SK-N-SH (cell line): ENCODE data around the gene GLIS1. TPM values are rescaled to one million over a fixed set of nuclear protein-coding genes. Genes with fewer than 3 reads are reported as not detected.

Experiments used
- CTCF ChIA-PET: fragments of 300-600, 350-600 bp; formaldehyde crosslinking; extraction: SDS; loops from one replicate; lab custom pipeline; 2021; lab: Yijun Ruan, JAX
- POLR2A ChIA-PET: fragments of 350-600 bp; sonication (Branson Sonifier 250); formaldehyde crosslinking; extraction: SDS; loops from one replicate; lab custom pipeline; 2020; ENCODE audit warnings: antibody characterized with exemption, inconsistent platforms; lab: Yijun Ruan, JAX
- DNase-seq: peaks from one replicate; pipeline ENCODE4 v3.0.0; 2012
- H2AFZ ChIP-seq: fragments of 200-600 bp; sonication (generic); 2 replicates; pipeline ENCODE4 v1.8.1; 2016; ENCODE audit warnings: antibody characterized with exemption, mild to moderate bottlenecking, low read depth
- H3F3A ChIP-seq: fragments of 200-600 bp; sonication (generic); replicated peaks from 2 replicates; pipeline ENCODE3; 2016; ENCODE audit warnings: antibody characterized with exemption, mild to moderate bottlenecking; ENCODE audit not compliant: insufficient read depth
- H3K27ac ChIP-seq, 2 experiments: fragments of 200-500 bp in 1 of 2; fragments of 200-600 bp in 1 of 2; sonication (Bioruptor generic) in 1 of 2; sonication (generic), shearing (Covaris generic) in 1 of 2; 2 replicates each; pipeline versions ENCODE4 v1.5.1 to v1.6.1; 2014 to 2016; ENCODE audit warnings: low read depth in 2 of 2, inconsistent platforms in 1 of 2, low read length in 1 of 2, mild to moderate bottlenecking in 1 of 2, mixed read lengths in 1 of 2
- H3K27me3 ChIP-seq: fragments of 200-600 bp; sonication (generic), shearing (Covaris generic); 2 replicates; pipeline ENCODE4 v1.6.1; 2016; ENCODE audit warnings: mixed run types; ENCODE audit not compliant: insufficient read depth
- H3K36me3 ChIP-seq, 2 experiments: fragments of 200-500 bp in 1 of 2; fragments of 200-600 bp in 1 of 2; sonication (Bioruptor generic) in 1 of 2; sonication (generic) in 1 of 2; replicated peaks in 1 of 2; 2 replicates each; pipeline versions ENCODE3 to v1.5.1; 2014 to 2016; ENCODE audit warnings: low read length in 1 of 2, mild to moderate bottlenecking in 1 of 2; ENCODE audit not compliant: insufficient read depth in 2 of 2, control insufficient read depth in 1 of 2
- H3K4me1 ChIP-seq, 2 experiments: fragments of 200-500 bp in 1 of 2; fragments of 200-600 bp in 1 of 2; sonication (Bioruptor generic) in 1 of 2; sonication (generic), shearing (Covaris generic) in 1 of 2; 2 replicates each; pipeline versions ENCODE4 v1.5.1 to v1.6.1; 2014 to 2016; ENCODE audit warnings: low read depth in 1 of 2, low read length in 1 of 2, mixed run types in 1 of 2; ENCODE audit not compliant: insufficient read depth in 2 of 2, control insufficient read depth in 1 of 2
- H3K4me2 ChIP-seq: fragments of 200-600 bp; sonication (generic), shearing (Covaris generic); 2 replicates; pipeline ENCODE4 v1.6.1; 2017; ENCODE audit warnings: mixed run types
- H3K4me3 ChIP-seq, 2 experiments: fragments of 200-500 bp in 1 of 2; fragments of 200-600 bp in 1 of 2; sonication (Bioruptor generic) in 1 of 2; sonication (generic), shearing (Covaris generic) in 1 of 2; 2 replicates each; pipeline versions ENCODE4 v1.5.1 to v1.8.1; 2014 to 2016; ENCODE audit warnings: low read depth in 2 of 2, inconsistent platforms in 1 of 2, low read length in 1 of 2, mild to moderate bottlenecking in 1 of 2, mixed read lengths in 1 of 2, moderate library complexity in 1 of 2
- H3K79me2 ChIP-seq: fragments of 200-600 bp; sonication (generic); 2 replicates; pipeline ENCODE4 v1.8.1; 2017; ENCODE audit warnings: mild to moderate bottlenecking; ENCODE audit not compliant: insufficient read depth
- H3K9ac ChIP-seq: fragments of 200-600 bp; sonication (generic); 2 replicates; pipeline ENCODE4 v1.6.1; 2017; ENCODE audit warnings: mixed run types
- H3K9me2 ChIP-seq: fragments of 200-600 bp; sonication (generic); 2 replicates; pipeline ENCODE4 v1.6.1; 2017; ENCODE audit warnings: mixed run types
- H3K9me3 ChIP-seq: fragments of 200-600 bp; sonication (generic); 2 replicates; pipeline ENCODE4 v1.6.1; 2017; ENCODE audit warnings: mixed run types, mild to moderate bottlenecking, moderate library complexity
- H4K20me1 ChIP-seq: fragments of 200-600 bp; sonication (generic); 2 replicates; pipeline ENCODE4 v1.6.1; 2017; ENCODE audit warnings: mild to moderate bottlenecking, mixed run types; ENCODE audit not compliant: insufficient read depth
- CHD2 ChIP-seq: fragments of 150-350 bp; IDR thresholded peaks from 2 replicates; pipeline ENCODE4 v1.6.1; 2018; ENCODE audit warnings: low read length; ENCODE audit not compliant: partially characterized antibody
- EZH2phosphoT487 ChIP-seq: fragments of 200-600 bp; sonication (generic); IDR thresholded peaks from 2 replicates; pipeline ENCODE4 v1.6.1; 2017; ENCODE audit warnings: low read depth, mixed run types, mild to moderate bottlenecking, antibody characterized with exemption, moderate library complexity, borderline replicate concordance
- FOXJ3 ChIP-seq: sonication (generic); formaldehyde crosslinking; IDR thresholded peaks from 2 replicates; pipeline ENCODE4 v1.5.1; 2020; ENCODE audit warnings: mild to moderate bottlenecking, missing genetic modification reagents
- FOXM1 ChIP-seq: IDR thresholded peaks from 2 replicates; pipeline ENCODE4 v1.4.0; 2012; ENCODE audit warnings: low read depth, mild to moderate bottlenecking
- JUND ChIP-seq: IDR thresholded peaks from 2 replicates; pipeline ENCODE4 v1.4.0; 2012
- RFX5 ChIP-seq: IDR thresholded peaks from 2 replicates; pipeline ENCODE4 v1.6.1; 2012; ENCODE audit warnings: mild to moderate bottlenecking, improper control_type of control experiment, low read length
- TCF12 ChIP-seq: IDR thresholded peaks from 2 replicates; pipeline ENCODE4 v1.4.0; 2012
- TEAD4 ChIP-seq: IDR thresholded peaks from 2 replicates; pipeline ENCODE4 v1.4.0; 2012; ENCODE audit warnings: mild to moderate bottlenecking, borderline replicate concordance; ENCODE audit not compliant: insufficient read depth
- WGBS: methylation state at CpG from one replicate; pipeline ENCODE4 v1.1.6; 2017; ENCODE audit warnings: low lambda C conversion rate; 5-methylcytosine and 5-hydroxymethylcytosine counted together
- polyA plus RNA-seq, 3 experiments: library from polyadenylated mRNA; depleted of rRNA; stranded (reverse); fragments of >200 nt; gene quantifications; 2 replicates each; pipeline ENCODE4 v1.2.3, GENCODE V29; 2012
- TF ChIP-seq, protein P1 (sequence below): IDR thresholded peaks from 2 replicates; pipeline ENCODE4 v1.6.1; 2012; ENCODE audit warnings: mild to moderate bottlenecking, low read depth, low read length, moderate library complexity

GLIS1 gene
- polyA plus RNA-seq, 1 of the 3 experiments (the other 2 are of a cell fraction), result 0.13 TPM

DNA sequence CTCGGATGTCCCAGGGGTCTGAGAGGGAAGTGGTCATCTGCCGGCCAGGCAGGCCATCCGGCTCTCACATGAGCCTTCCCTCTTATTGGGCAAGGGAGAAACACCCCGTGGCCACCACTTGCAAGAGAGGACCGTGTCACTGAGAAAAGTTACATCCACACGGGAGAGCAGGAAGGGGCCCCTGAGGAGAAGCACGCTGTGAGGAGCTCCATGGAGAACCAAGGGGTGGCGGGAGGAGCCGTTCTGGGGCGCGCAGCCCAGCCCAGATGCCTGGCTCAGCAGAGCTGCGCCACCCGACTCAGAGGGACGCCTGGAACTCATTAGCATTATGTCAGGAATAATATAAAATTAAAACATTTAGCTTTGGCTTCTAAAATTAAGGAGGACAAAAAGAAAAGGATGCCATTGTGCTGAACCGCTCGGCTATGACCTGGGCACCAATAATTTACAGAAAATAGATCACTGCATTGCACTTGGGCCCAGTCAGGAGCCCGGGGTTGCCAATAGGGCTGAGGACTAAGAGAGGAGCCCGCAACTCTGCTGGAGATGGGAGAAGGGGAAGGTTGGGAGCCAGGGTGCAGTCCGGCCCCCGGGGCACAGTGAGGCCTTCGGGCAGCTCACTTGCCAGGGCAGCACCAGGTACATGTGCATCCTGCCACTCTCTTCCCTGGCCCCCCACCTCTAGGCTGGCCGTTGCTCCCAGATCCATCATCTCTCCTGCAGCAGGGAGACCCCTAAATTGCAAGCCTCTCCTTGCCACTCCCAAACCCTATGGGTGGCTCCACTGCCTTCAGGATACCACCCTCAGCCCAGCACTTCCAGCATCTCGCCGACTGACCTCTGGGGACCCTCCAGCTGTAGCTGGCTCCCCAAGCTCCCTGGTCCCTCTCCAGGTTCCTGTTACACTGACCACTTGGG, 194.9 kb downstream of the GLIS1 start:
- ChIA-PET CTCF (interaction anchor here (0.7 to 1.4 kb wide), 5 partner anchors 9 to 99 kb away, joined by 3 to 9 read pairs (median 4); no protein-coding TSS in a partner anchor), POLR2A (no interaction called here)
- no peaks in the 10 kb centered on the region for H3F3A ChIP-seq
- H3K4me2 ChIP-seq, result no peak overlapping the region
- no peak overlapping the region for H3K4me3 ChIP-seq
- no peaks in the 10 kb centered on the region for H3K9me3 ChIP-seq
- no peaks in the 10 kb centered on the region for H3K9me2 ChIP-seq
- no peaks in the 10 kb centered on the region for H4K20me1 ChIP-seq
- peak; percentile 74 for DNase-seq
- no peak overlapping the region for H3K9ac ChIP-seq
- H3K27ac ChIP-seq, result peak overlapping the region in 1 of 2 experiments; percentile 14; a peak in 2 of 4 replicates
- H2AFZ ChIP-seq, result no peak overlapping the region
- WGBS, result 72% methylated on average over 16 of the region's 24 CpGs
- no peaks in the 10 kb centered on the region for H3K36me3 ChIP-seq
- H3K27me3 ChIP-seq, result no peaks in the 10 kb centered on the region
- no peaks in the 10 kb centered on the region for H3K79me2 ChIP-seq
- H3K4me1 ChIP-seq, result peaks cover 7 to 40% of the 10 kb centered on the region in 2 experiments; a peak in 1 of 4 replicates
- no peak for TF ChIP-seq RFX5
- no peak for TF ChIP-seq FOXM1
- no peak for TF ChIP-seq TEAD4
- peak; percentile 17; the same call in 1 of the 2 replicates for TF ChIP-seq TCF12
- TF ChIP-seq, protein P1, sequence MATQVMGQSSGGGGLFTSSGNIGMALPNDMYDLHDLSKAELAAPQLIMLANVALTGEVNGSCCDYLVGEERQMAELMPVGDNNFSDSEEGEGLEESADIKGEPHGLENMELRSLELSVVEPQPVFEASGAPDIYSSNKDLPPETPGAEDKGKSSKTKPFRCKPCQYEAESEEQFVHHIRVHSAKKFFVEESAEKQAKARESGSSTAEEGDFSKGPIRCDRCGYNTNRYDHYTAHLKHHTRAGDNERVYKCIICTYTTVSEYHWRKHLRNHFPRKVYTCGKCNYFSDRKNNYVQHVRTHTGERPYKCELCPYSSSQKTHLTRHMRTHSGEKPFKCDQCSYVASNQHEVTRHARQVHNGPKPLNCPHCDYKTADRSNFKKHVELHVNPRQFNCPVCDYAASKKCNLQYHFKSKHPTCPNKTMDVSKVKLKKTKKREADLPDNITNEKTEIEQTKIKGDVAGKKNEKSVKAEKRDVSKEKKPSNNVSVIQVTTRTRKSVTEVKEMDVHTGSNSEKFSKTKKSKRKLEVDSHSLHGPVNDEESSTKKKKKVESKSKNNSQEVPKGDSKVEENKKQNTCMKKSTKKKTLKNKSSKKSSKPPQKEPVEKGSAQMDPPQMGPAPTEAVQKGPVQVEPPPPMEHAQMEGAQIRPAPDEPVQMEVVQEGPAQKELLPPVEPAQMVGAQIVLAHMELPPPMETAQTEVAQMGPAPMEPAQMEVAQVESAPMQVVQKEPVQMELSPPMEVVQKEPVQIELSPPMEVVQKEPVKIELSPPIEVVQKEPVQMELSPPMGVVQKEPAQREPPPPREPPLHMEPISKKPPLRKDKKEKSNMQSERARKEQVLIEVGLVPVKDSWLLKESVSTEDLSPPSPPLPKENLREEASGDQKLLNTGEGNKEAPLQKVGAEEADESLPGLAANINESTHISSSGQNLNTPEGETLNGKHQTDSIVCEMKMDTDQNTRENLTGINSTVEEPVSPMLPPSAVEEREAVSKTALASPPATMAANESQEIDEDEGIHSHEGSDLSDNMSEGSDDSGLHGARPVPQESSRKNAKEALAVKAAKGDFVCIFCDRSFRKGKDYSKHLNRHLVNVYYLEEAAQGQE, result no peak

DNA sequence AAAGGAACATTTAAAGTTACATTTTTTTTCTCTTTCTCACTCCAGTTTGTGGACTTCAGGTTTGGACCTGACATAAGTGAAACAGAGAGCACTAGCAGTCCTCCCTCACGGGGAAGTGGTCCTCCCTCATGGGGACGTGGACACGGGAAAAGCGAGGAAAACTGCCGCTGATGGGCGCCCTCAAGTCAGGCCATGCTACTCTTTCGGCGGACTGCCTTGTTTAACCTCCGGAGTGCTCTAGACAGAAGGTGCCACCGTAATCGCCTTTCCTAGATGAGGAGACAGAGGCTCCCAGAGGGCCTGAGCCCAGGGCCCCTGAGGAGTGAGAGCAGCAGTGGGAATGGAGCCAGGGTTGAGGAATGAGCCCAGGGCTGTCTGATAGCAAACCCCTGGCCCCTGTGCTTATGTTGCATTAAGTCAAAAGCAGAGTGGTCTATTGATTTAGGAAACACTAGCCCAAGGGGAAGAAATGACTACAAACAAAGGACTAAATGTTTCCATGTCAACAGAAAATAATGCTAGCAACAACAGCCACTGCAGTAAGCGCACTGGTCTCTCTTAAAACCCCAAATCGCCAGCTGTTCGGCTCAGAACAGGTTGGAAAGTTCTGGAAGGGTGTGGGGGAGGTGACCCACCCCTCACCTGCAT, 195.7 kb downstream of the GLIS1 start:
- DNase-seq, result peak; percentile 56
- Histone ChIP-seq H3K27me3 (no peaks in the 10 kb centered on the region), H3F3A (no peaks in the 10 kb centered on the region), H3K79me2 (no peaks in the 10 kb centered on the region), H4K20me1 (no peaks in the 10 kb centered on the region), H3K9me3 (no peaks in the 10 kb centered on the region), H3K4me3 (no peak overlapping the region), H3K9ac (no peak overlapping the region), H2AFZ (no peak overlapping the region), H3K27ac (no peak overlapping the region), H3K36me3 (no peaks in the 10 kb centered on the region), H3K4me1 (peaks cover 7 to 40% of the 10 kb centered on the region in 2 experiments; a peak in 1 of 4 replicates), H3K4me2 (no peak overlapping the region), H3K9me2 (no peaks in the 10 kb centered on the region)
- ChIA-PET CTCF (interaction anchor here (1.2 to 1.4 kb wide), 3 partner anchors 10 to 57 kb away, joined by 4 to 9 read pairs (median 5); no protein-coding TSS in a partner anchor), POLR2A (no interaction called here)
- TF ChIP-seq FOXJ3 (no peak), JUND (no peak), CHD2 (no peak), EZH2phosphoT487 (no peak)
- WGBS, result 88% methylated on average over 14 of the region's 14 CpGs
